ENCODE results near the gene PITPNM3. TPM values are rescaled to one million over a fixed set of nuclear protein-coding genes. Genes with fewer than 3 reads are reported as not detected.

PITPNM3 gene
- total and polyA plus RNA-seq, 2 of the 8 experiments (the other 6 are each of a cell fraction or from before 2014, with no cell fraction given), result 1.7 to 3.1 TPM

- TF ChIP-seq EGR1 (IDR thresholded peaks at IDR 0.05; ENCODE audit: borderline replicate concordance, low read depth, low read length) (no peak), BACH1 (IDR thresholded peaks at IDR 0.05; ENCODE audit: low read length) (no peak), TAF1 (IDR thresholded peaks at IDR 0.05; ENCODE audit: low read depth, low read length) (no peak), RFX5 (IDR thresholded peaks at IDR 0.05; ENCODE audit: borderline replicate concordance, low read depth, low read length) (no peak), CBX8 (IDR thresholded peaks at IDR 0.05; ENCODE audit: borderline replicate concordance, low read depth, low read length) (no peak)
Measured at GRCh38 chr17:6464446-6465041, 91.8 kb downstream of the PITPNM3 start (continued).
